PC-3 (cell line): ENCODE results near the gene FAM200A.

Experiments used
- CTCF ChIP-seq: fragments of 300-600 bp; sonication (generic); conservative IDR thresholded peaks from 2 replicates; pipeline ENCODE4 v1.5.1; 2017; ENCODE audit warnings: antibody characterized with exemption, low read depth, mild to moderate bottlenecking, low read length
- EZH2 ChIP-seq: fragments of 300-600 bp; sonication (generic); IDR thresholded peaks from one replicate; pipeline ENCODE4 v1.6.1; 2017; ENCODE audit warnings: antibody characterized with exemption, mild to moderate bottlenecking, low read length; ENCODE audit not compliant: unreplicated experiment

DNA sequence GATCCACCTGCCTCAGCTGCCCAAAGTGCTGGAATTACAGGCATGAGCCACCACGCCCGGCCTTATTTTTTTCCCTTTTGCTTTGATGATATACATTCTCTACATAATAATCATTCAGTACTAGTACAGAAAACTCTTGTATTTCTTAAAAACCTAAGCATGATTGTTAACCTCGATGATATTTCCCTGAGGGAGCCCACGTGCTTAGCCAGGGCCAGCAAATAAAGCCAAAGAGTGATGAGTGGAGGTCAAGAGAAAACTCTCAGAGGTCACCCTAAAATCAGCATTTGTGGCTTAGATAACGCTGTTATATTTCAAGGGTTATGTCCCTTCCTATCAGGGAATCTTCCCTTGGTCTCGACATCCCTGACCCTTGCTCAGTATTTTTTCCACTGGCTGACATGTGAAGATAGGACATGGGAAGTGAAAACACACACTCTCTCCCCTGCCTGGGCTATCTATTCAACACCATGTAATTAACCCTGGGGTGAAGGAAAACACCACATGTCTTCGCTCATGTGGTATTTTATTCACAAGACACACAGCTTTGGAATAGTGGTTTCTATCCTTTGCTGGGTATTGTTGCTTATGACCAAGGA is 12.6 kb downstream of the FAM200A start:
- TF ChIP-seq CTCF = no peak
- TF ChIP-seq EZH2 = no peak
